GM18951 (cell line): ENCODE measurements around the gene EPS8L2.

Experiments
- POLR2A ChIP-seq: IDR thresholded peaks from 4 replicates; pipeline ENCODE4 v1.6.1; 2011; ENCODE audit warnings: mild to moderate bottlenecking; ENCODE audit not compliant: insufficient read length, insufficient read depth; ENCODE audit errors: extremely low read depth
- in situ Hi-C: fragments of 300-500 bp; cut with MboI; formaldehyde crosslinking; loops from one replicate; pipeline ENCODE4 v1.12.0; 2022; ENCODE audit warnings: low sequenced_read_pairs, mixed read lengths, inconsistent platforms; ENCODE audit not compliant: unreplicated experiment

EPS8L2 gene

GRCh38 chr11:703506-703905 lies 2.5 kb upstream of the EPS8L2 start:
- in situ Hi-C loops = no loop called here
- TF ChIP-seq POLR2A = no peak

GRCh38 chr11:704228-704674 lies 1.8 kb upstream of the EPS8L2 start:
- in situ Hi-C loops = no loop called here
- TF ChIP-seq POLR2A = no peak

- no peak for TF ChIP-seq POLR2A
These were observed 1.0 kb upstream of the EPS8L2 start for GRCh38 chr11:704781-705645.

GRCh38 chr11:706439-706956 lies 467 bp downstream of the EPS8L2 start:
- in situ Hi-C loops = no loop called here
- TF ChIP-seq POLR2A = no peak

More at GRCh38 chr11:704781-705645, 1.0 kb upstream of the EPS8L2 start:
- in situ Hi-C loops = no loop called here

- TF ChIP-seq POLR2A = no peak
- in situ Hi-C loops = no loop called here
These were observed 1.2 kb downstream of the EPS8L2 start for GRCh38 chr11:706957-707816.

GRCh38 chr11:707817-708420 lies 1.9 kb downstream of the EPS8L2 start:
- in situ Hi-C loops = no loop called here

GRCh38 chr11:708511-708910 lies 2.5 kb downstream of the EPS8L2 start:
- TF ChIP-seq POLR2A = no peak

More at GRCh38 chr11:707817-708420, 1.9 kb downstream of the EPS8L2 start:
- no peak for TF ChIP-seq POLR2A

GRCh38 chr11:709109-709997 lies 3.3 kb downstream of the EPS8L2 start:
- TF ChIP-seq POLR2A = no peak
- in situ Hi-C loops = no loop called here

More at GRCh38 chr11:708511-708910, 2.5 kb downstream of the EPS8L2 start:
- in situ Hi-C loops = no loop called here

GRCh38 chr11:714436-714835 lies 8.4 kb downstream of the EPS8L2 start:
- in situ Hi-C loops = no loop called here

GRCh38 chr11:719214-720016 lies 13.4 kb downstream of the EPS8L2 start:
- in situ Hi-C loops = no loop called here
- no peak for TF ChIP-seq POLR2A

More at GRCh38 chr11:714436-714835, 8.4 kb downstream of the EPS8L2 start:
- no peak for TF ChIP-seq POLR2A

- in situ Hi-C loops = no loop called here
These were observed 14.1 kb downstream of the EPS8L2 start for GRCh38 chr11:720017-720641.

More at GRCh38 chr11:720017-720641, 14.1 kb downstream of the EPS8L2 start:
- TF ChIP-seq POLR2A = no peak
